Loucy (cell line): ENCODE measurements around the gene PHF10.

Source experiments
- H2AFZ ChIP-seq: fragments of 200-600 bp; sonication (generic); 2 replicates; pipeline ENCODE4 v1.6.0; 2016; ENCODE audit warnings: antibody characterized with exemption, mild to moderate bottlenecking, low read length, moderate library complexity
- H3F3A ChIP-seq: fragments of 200-600 bp; 2 replicates; pipeline ENCODE4 v1.6.0; 2016; ENCODE audit warnings: antibody characterized with exemption, low read depth, mild to moderate bottlenecking
- H3K27me3 ChIP-seq: fragments of 200-600 bp; sonication (generic); 2 replicates; pipeline ENCODE4 v1.6.1; 2014; ENCODE audit warnings: low read length, mild to moderate bottlenecking; ENCODE audit not compliant: insufficient read depth, poor library complexity, severe bottlenecking
- H3K36me3 ChIP-seq: fragments of 200-600 bp; sonication (generic); 2 replicates; pipeline ENCODE4 v1.6.1; 2016; ENCODE audit warnings: low read length; ENCODE audit not compliant: insufficient read depth
- H3K4me1 ChIP-seq: fragments of 200-600 bp; sonication (generic); 2 replicates; pipeline ENCODE4 v1.5.1; 2014; ENCODE audit warnings: low read length, mild to moderate bottlenecking; ENCODE audit not compliant: insufficient read depth, poor library complexity, severe bottlenecking
- H3K4me2 ChIP-seq: fragments of 200-600 bp; sonication (generic); 2 replicates; pipeline ENCODE4 v1.6.0; 2014; ENCODE audit warnings: antibody characterized with exemption, low read length, low read depth, mild to moderate bottlenecking; ENCODE audit not compliant: poor library complexity, severe bottlenecking
- H3K4me3 ChIP-seq: fragments of 200-600 bp; sonication (generic); 2 replicates; pipeline ENCODE4 v1.5.1; 2014; ENCODE audit warnings: low read length, mild to moderate bottlenecking, mixed read lengths; ENCODE audit not compliant: poor library complexity, severe bottlenecking
- H3K79me2 ChIP-seq: fragments of 200-600 bp; sonication (generic); 2 replicates; pipeline ENCODE4 v1.6.1; 2014; ENCODE audit warnings: low read length; ENCODE audit not compliant: insufficient read depth
- H3K9ac ChIP-seq: fragments of 200-600 bp; sonication (generic); 2 replicates; pipeline ENCODE4 v1.6.0; 2014; ENCODE audit warnings: mild to moderate bottlenecking, low read depth, low read length, moderate library complexity; ENCODE audit not compliant: poor library complexity, severe bottlenecking
- H3K9me2 ChIP-seq: fragments of 200-600 bp; sonication (generic); replicated peaks from 2 replicates; pipeline ENCODE4 v1.6.1; 2016; ENCODE audit warnings: low read depth, low read length, mixed read lengths
- H3K9me3 ChIP-seq: fragments of 200-600 bp; sonication (generic); 2 replicates; pipeline ENCODE4 v1.6.1; 2014; ENCODE audit warnings: mild to moderate bottlenecking, antibody characterized with exemption, low read length, low read depth; ENCODE audit not compliant: insufficient read depth
- H4K20me1 ChIP-seq: fragments of 200-600 bp; sonication (generic); 2 replicates; pipeline ENCODE4 v1.6.0; 2014; ENCODE audit warnings: antibody characterized with exemption, low read length, mild to moderate bottlenecking; ENCODE audit not compliant: insufficient read depth, poor library complexity, severe bottlenecking
- EZH2phosphoT487 ChIP-seq: fragments of 200-600 bp; IDR thresholded peaks from 2 replicates; pipeline ENCODE4 v1.6.1; 2018; ENCODE audit warnings: antibody characterized with exemption, mild to moderate bottlenecking, moderate library complexity, borderline replicate concordance
- TF ChIP-seq, protein P1 (sequence below): fragments of 200-600 bp; sonication (generic); conservative IDR thresholded peaks from 2 replicates; pipeline ENCODE4 v1.5.1; 2014; ENCODE audit warnings: mild to moderate bottlenecking, antibody characterized with exemption, low read length

Gene PHF10

DNA sequence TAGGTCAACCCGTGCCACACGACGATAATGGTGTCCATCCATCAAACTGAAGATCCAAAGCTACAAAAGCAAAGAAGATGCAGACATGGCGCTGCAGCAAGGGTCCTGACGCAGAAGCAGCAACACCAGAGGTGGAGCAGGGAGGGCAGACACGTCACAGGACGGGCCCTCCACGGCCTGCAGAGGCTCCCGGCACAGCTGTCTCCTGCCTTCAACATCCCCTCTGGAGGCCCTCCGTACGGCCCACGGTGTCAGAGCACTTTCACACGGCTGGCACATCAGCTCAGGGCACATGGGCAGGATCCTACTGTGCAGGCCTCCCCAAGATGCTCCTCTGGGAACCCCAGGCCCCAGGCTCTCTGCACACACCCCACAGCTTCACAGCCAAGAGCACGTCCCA lies 60.1 kb downstream of the PHF10 start:
- no peaks in the 10 kb centered on the region for H3F3A ChIP-seq
- no peaks in the 10 kb centered on the region for H3K36me3 ChIP-seq
- no peaks in the 10 kb centered on the region for H3K79me2 ChIP-seq
- no peak overlapping the region for H2AFZ ChIP-seq
- TF ChIP-seq, protein P1, sequence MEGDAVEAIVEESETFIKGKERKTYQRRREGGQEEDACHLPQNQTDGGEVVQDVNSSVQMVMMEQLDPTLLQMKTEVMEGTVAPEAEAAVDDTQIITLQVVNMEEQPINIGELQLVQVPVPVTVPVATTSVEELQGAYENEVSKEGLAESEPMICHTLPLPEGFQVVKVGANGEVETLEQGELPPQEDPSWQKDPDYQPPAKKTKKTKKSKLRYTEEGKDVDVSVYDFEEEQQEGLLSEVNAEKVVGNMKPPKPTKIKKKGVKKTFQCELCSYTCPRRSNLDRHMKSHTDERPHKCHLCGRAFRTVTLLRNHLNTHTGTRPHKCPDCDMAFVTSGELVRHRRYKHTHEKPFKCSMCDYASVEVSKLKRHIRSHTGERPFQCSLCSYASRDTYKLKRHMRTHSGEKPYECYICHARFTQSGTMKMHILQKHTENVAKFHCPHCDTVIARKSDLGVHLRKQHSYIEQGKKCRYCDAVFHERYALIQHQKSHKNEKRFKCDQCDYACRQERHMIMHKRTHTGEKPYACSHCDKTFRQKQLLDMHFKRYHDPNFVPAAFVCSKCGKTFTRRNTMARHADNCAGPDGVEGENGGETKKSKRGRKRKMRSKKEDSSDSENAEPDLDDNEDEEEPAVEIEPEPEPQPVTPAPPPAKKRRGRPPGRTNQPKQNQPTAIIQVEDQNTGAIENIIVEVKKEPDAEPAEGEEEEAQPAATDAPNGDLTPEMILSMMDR, result no peak
- no peak for TF ChIP-seq EZH2phosphoT487
- H3K4me1 ChIP-seq, result no peaks in the 10 kb centered on the region
- no peaks in the 10 kb centered on the region for H4K20me1 ChIP-seq
- no peaks in the 10 kb centered on the region for H3K9me3 ChIP-seq
- no peaks in the 10 kb centered on the region for H3K27me3 ChIP-seq
- H3K4me2 ChIP-seq, result no peak overlapping the region
- no peak overlapping the region for H3K4me3 ChIP-seq
- no peak overlapping the region for H3K9ac ChIP-seq
- no peaks in the 10 kb centered on the region for H3K9me2 ChIP-seq

DNA sequence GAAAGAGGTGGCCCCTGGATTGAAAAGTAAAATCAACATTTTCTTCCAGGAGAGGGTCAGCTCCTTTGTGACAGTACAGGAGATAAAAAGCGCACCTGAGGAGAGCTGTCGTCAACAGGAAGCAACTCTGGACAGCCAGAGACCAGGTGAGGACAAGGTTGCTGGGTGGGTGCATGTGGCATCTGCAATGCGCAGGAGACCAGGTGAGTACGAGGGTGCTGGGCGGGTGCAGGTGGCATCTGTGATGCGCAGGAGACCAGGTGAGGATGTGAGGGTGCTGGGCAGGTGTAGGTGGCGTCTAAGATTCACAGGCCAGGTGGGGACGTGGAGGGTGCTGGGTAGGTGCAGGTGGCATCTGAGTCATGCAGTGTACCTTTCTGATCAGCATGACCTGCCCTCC lies 60.8 kb downstream of the PHF10 start:
- H3K9ac ChIP-seq, result no peak overlapping the region
- H3F3A ChIP-seq, result no peaks in the 10 kb centered on the region
- H3K4me2 ChIP-seq, result no peak overlapping the region
- no peaks in the 10 kb centered on the region for H3K27me3 ChIP-seq
- no peaks in the 10 kb centered on the region for H3K9me2 ChIP-seq
- no peak overlapping the region for H2AFZ ChIP-seq
- no peaks in the 10 kb centered on the region for H3K36me3 ChIP-seq
- TF ChIP-seq, protein P1, result no peak
- no peak for TF ChIP-seq EZH2phosphoT487
- no peaks in the 10 kb centered on the region for H3K4me1 ChIP-seq
- no peaks in the 10 kb centered on the region for H3K9me3 ChIP-seq
- H3K4me3 ChIP-seq, result no peak overlapping the region
- no peaks in the 10 kb centered on the region for H3K79me2 ChIP-seq
- H4K20me1 ChIP-seq, result no peaks in the 10 kb centered on the region

DNA sequence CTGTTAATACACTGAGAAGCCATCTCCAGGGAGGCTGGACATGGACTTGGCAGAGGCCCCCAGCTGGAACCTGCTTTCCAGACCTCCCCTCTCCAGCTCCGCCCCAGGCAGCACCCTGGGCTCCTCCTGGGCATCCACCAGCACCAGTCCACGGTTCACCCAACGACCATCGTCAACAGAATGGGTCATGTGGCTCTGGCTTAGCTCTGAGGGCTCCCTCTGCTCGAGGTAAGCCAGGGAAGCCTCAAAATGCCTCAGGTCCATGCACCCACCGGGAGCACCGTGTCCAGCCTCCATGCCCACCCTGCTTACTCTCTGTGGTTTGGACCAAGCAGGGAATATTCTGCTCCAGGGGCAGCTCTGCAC lies 62.9 kb downstream of the PHF10 start:
- Histone ChIP-seq H2AFZ (no peak overlapping the region), H3K27me3 (no peaks in the 10 kb centered on the region), H3K36me3 (no peaks in the 10 kb centered on the region), H3K9me3 (no peaks in the 10 kb centered on the region), H4K20me1 (no peaks in the 10 kb centered on the region), H3K4me3 (no peak overlapping the region), H3K4me2 (no peak overlapping the region), H3K79me2 (no peaks in the 10 kb centered on the region), H3K4me1 (no peaks in the 10 kb centered on the region), H3F3A (no peaks in the 10 kb centered on the region), H3K9ac (no peak overlapping the region), H3K9me2 (no peaks in the 10 kb centered on the region)
- TF ChIP-seq, protein P1, result no peak
- no peak for TF ChIP-seq EZH2phosphoT487
